GM23338 (cell line): Measurements from ENCODE around the gene TAB3. TPM values are rescaled to one million over a fixed set of nuclear protein-coding genes. Genes with fewer than 3 reads are reported as not detected.
A peak's percentile ranks its signal among the peaks of the same experiment; 100 is the strongest.

ENCODE experiments used
- ATAC-seq: fragments of 200-7000 bp; cut with Tn5 transposase; 3 replicates; pipeline ENCODE4 v1.9.1; 2020
- DNase-seq: peaks from one replicate; pipeline ENCODE4 v3.0.0-alpha.2; 2015; ENCODE audit warnings: low spot score
- H2AFZ ChIP-seq: fragments of 200-600 bp; sonication (generic); 2 replicates; pipeline ENCODE4 v1.8.0; 2016; ENCODE audit warnings: antibody characterized with exemption, mild to moderate bottlenecking, moderate library complexity
- H3F3A ChIP-seq: fragments of 200-600 bp; sonication (generic); replicated peaks from 2 replicates; pipeline ENCODE4 v1.8.0; 2017; ENCODE audit warnings: antibody characterized with exemption, mixed run types, low read depth
- H3K27ac ChIP-seq: fragments of 200-600 bp; sonication (generic); 2 replicates; pipeline ENCODE4 v1.6.1; 2016; ENCODE audit warnings: low read depth
- H3K27me3 ChIP-seq: fragments of 200-600 bp; sonication (generic); 2 replicates; pipeline ENCODE4 v1.8.0; 2016; ENCODE audit warnings: mild to moderate bottlenecking, mixed run types, moderate library complexity; ENCODE audit not compliant: insufficient read depth
- H3K36me3 ChIP-seq: fragments of 200-600 bp; sonication (generic); 2 replicates; pipeline ENCODE4 v1.8.0; 2016; ENCODE audit warnings: mild to moderate bottlenecking; ENCODE audit not compliant: insufficient read depth
- H3K4me1 ChIP-seq: fragments of 200-600 bp; sonication (generic); 2 replicates; pipeline ENCODE4 v1.8.0; 2016; ENCODE audit warnings: mild to moderate bottlenecking, moderate library complexity; ENCODE audit not compliant: insufficient read depth
- H3K4me2 ChIP-seq: fragments of 200-600 bp; sonication (generic); 2 replicates; pipeline ENCODE4 v1.7.1; 2017; ENCODE audit warnings: mixed run types
- H3K4me3 ChIP-seq: fragments of 200-600 bp; sonication (generic); 2 replicates; pipeline ENCODE4 v1.6.1; 2016; ENCODE audit warnings: mixed run types
- H3K79me2 ChIP-seq: fragments of 200-600 bp; sonication (generic); replicated peaks from 2 replicates; pipeline ENCODE4 v1.8.0; 2017; ENCODE audit warnings: mild to moderate bottlenecking; ENCODE audit not compliant: insufficient read depth
- H3K9me2 ChIP-seq: fragments of 200-600 bp; sonication (generic); 2 replicates; pipeline ENCODE4 v1.8.0; 2017; ENCODE audit not compliant: insufficient read depth
- H4K20me1 ChIP-seq: fragments of 200-600 bp; sonication (generic); replicated peaks from 2 replicates; pipeline ENCODE4 v1.8.0; 2017; ENCODE audit warnings: mild to moderate bottlenecking; ENCODE audit not compliant: insufficient read depth
- H3K27ac Mint-ChIP-seq: 2 replicates; pipeline ENCODE4 v1.8.0; 2020; ENCODE audit warnings: inconsistent platforms, mild to moderate bottlenecking, moderate library complexity, mixed read lengths
- H3K27me3 Mint-ChIP-seq: 3 replicates; pipeline ENCODE4 v1.8.0; 2022; ENCODE audit warnings: low read depth, mild to moderate bottlenecking, moderate library complexity, mixed read lengths, inconsistent platforms; ENCODE audit not compliant: insufficient read depth, poor library complexity
- H3K36me3 Mint-ChIP-seq: 3 replicates; pipeline ENCODE4 v1.8.0; 2021; ENCODE audit warnings: low read depth, mild to moderate bottlenecking, inconsistent platforms, moderate library complexity, mixed read lengths
- H3K4me1 Mint-ChIP-seq: 3 replicates; pipeline ENCODE4 v1.8.0; 2020; ENCODE audit warnings: mild to moderate bottlenecking, inconsistent platforms, mixed read lengths
- H3K4me3 Mint-ChIP-seq: 3 replicates; pipeline ENCODE4 v1.8.0; 2021; ENCODE audit warnings: moderate library complexity, mild to moderate bottlenecking, inconsistent platforms, mixed read lengths
- H3K9me3 Mint-ChIP-seq: 3 replicates; pipeline ENCODE4 v1.8.0; 2020; ENCODE audit warnings: moderate library complexity, mild to moderate bottlenecking, inconsistent platforms, mixed read lengths
- CREB1 ChIP-seq: fragments of 250-450 bp; sonication (Bioruptor Pico); IDR thresholded peaks from 2 replicates; pipeline ENCODE4 v1.5.0; 2020; ENCODE audit warnings: low read depth, mild to moderate bottlenecking, moderate library complexity
- CTCF ChIP-seq, 2 experiments: fragments of 200-600 bp in 1 of 2; sonication (generic) in 1 of 2; conservative IDR thresholded peaks; 2 replicates each; pipeline versions ENCODE4 v1.5.1 to v1.6.1; 2016 to 2017; ENCODE audit warnings: antibody characterized with exemption in 2 of 2, low read depth in 2 of 2, mild to moderate bottlenecking in 2 of 2, moderate library complexity in 1 of 2
- ETS1 ChIP-seq: IDR thresholded peaks from 2 replicates; pipeline ENCODE4 v1.6.1; 2016; ENCODE audit warnings: antibody characterized with exemption
- EZH2 ChIP-seq: fragments of 200-600 bp; sonication (generic); IDR thresholded peaks from one replicate; pipeline ENCODE4 v1.8.0; 2017; ENCODE audit warnings: antibody characterized with exemption, mild to moderate bottlenecking, low read depth; ENCODE audit not compliant: unreplicated experiment
- EZH2phosphoT487 ChIP-seq: fragments of 200-600 bp; sonication (generic); IDR thresholded peaks from one replicate; pipeline ENCODE4 v1.8.1; 2018; ENCODE audit warnings: antibody characterized with exemption; ENCODE audit not compliant: unreplicated experiment
- JUNB ChIP-seq: IDR thresholded peaks from one replicate; pipeline ENCODE4 v1.6.1; 2016; ENCODE audit warnings: antibody characterized with exemption; ENCODE audit not compliant: unreplicated experiment
- NANOG ChIP-seq: IDR thresholded peaks from 2 replicates; pipeline ENCODE4 v1.6.1; 2016; ENCODE audit warnings: antibody characterized with exemption, borderline replicate concordance
- POLR2AphosphoS5 ChIP-seq: IDR thresholded peaks from 2 replicates; pipeline ENCODE4 v1.6.1; 2016; ENCODE audit warnings: antibody characterized with exemption, low read depth
- REST ChIP-seq: IDR thresholded peaks from one replicate; pipeline ENCODE4 v1.6.1; 2018; ENCODE audit warnings: antibody characterized with exemption; ENCODE audit not compliant: unreplicated experiment
- STAT1 ChIP-seq: IDR thresholded peaks from one replicate; pipeline ENCODE4 v1.6.1; 2016; ENCODE audit warnings: antibody characterized with exemption; ENCODE audit not compliant: unreplicated experiment
- ZNF114 ChIP-seq: fragments of 250-450 bp; sonication (Bioruptor Pico); IDR thresholded peaks from 2 replicates; pipeline ENCODE4 v1.5.0; 2020; ENCODE audit warnings: mild to moderate bottlenecking, moderate library complexity
- ZNF331 ChIP-seq: fragments of 250-450 bp; sonication (Bioruptor Pico); IDR thresholded peaks from 2 replicates; pipeline ENCODE4 v1.5.0; 2020; ENCODE audit warnings: low read depth, mild to moderate bottlenecking, moderate library complexity
- ZNF462 ChIP-seq: fragments of 250-450 bp; sonication (Bioruptor Pico); IDR thresholded peaks from 2 replicates; pipeline ENCODE4 v1.5.0; 2020; ENCODE audit warnings: mild to moderate bottlenecking, moderate library complexity
- polyA plus RNA-seq: library from polyadenylated mRNA; unstranded; fragments of >200 nt; fragmentation: Nextera tagmentation; extraction: Ambion mirVana; gene quantifications from 2 replicates; pipeline ENCODE4 v1.2.1, GENCODE V29; 2016
- total RNA-seq: library from RNA; depleted of rRNA; stranded (reverse); fragments of >200 nt; shearing (Covaris generic); gene quantifications from 2 replicates; pipeline ENCODE4 v1.2.3, GENCODE V29; 2014

The TAB3 gene
- total and polyA plus RNA-seq, 2 experiments from 2014 or later, result 4.4 to 21.7 TPM

GRCh38 chrX:30876367-30876766, 12.7 kb downstream of the TAB3 start:
- Histone ChIP-seq H3F3A (no peaks in the 10 kb centered on the region), H4K20me1 (no peaks in the 10 kb centered on the region), H2AFZ (no peak overlapping the region), H3K27me3 (no peaks in the 10 kb centered on the region), H3K4me3 (no peak overlapping the region), H3K27ac (no peak overlapping the region), H3K36me3 (no peaks in the 10 kb centered on the region), H3K79me2 (peaks cover 40% of the 10 kb centered on the region), H3K4me1 (no peaks in the 10 kb centered on the region), H3K4me2 (no peak overlapping the region), H3K9me2 (no peaks in the 10 kb centered on the region)
- H3K27ac Mint-ChIP-seq, result peak overlapping the region; percentile 75; the same call in 1 of the 2 replicates
- no peak overlapping the region for H3K4me3 Mint-ChIP-seq
- peaks cover 5% of the 10 kb centered on the region for H3K27me3 Mint-ChIP-seq
- no peak for ATAC-seq
- H3K4me1 Mint-ChIP-seq, result peaks cover 23% of the 10 kb centered on the region
- no peak for DNase-seq
- no peaks in the 10 kb centered on the region for H3K36me3 Mint-ChIP-seq
- H3K9me3 Mint-ChIP-seq, result no peaks in the 10 kb centered on the region; the same call in 2 of the 3 replicates
- TF ChIP-seq POLR2AphosphoS5 (no peak), ZNF331 (CRISPR knock-in tag) (no peak), REST (no peak), NANOG (no peak), STAT1 (no peak), CTCF (conservative IDR thresholded peaks at IDR 0.05; ENCODE audit: low read depth in 2 of 2) (no peak), CREB1 (CRISPR knock-in tag) (no peak), ETS1 (no peak), JUNB (no peak), EZH2phosphoT487 (no peak), ZNF114 (CRISPR knock-in tag) (no peak), EZH2 (no peak), ZNF462 (no peak)
